HG03342 (cell line): Measurements from ENCODE around the gene MAGI2.

Experiments
- ATAC-seq: cut with Tn5 transposase; IDR thresholded peaks from one replicate; pipeline ENCODE4 v1.9.1; 2021; ENCODE audit warnings: mild to moderate bottlenecking, moderate library complexity; ENCODE audit not compliant: unreplicated experiment

The MAGI2 gene

DNA sequence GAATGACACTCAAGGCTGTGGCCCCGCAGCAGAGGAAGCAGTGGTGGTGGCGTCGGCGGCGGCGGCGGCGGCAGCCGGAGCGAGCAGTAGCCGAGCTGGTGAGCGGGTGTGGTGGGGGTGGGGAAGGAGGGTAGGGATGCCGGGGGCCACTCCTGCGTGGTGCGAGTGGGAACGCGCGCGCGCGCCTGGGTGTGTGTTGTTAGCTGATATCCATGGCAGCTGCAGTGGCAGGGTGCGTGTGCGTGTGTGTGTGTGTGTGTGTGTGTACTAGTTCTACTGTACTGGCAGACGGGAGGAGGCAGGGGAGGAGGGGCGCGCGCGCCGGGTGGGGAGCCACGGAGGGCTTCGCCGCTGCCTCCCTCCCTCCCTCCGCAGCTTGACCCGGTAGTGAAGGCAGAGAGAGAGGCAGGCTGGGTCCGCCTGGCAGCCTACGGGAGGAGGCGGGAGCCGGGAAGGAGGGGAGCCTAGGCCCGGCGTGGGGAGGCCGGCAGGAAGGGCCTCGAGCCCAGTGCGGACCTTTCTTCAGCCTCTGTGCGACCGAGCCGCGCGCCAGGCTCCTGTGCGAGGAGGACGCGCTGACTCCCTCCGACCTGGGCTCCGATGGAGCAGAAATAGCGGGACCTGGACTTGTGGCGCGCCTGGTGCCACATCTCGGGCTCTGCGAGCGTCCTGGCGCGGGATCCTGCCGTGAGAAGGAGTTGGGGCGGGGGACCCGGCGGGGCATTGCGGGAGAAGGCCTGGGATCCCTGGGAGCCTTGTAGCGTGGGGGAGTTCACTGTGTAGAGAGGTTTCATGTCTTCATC lies at the start of gene MAGI2:
Gene MAGI2 (minus strand): TSS at position 110 of the 803 bp plus-strand sequence. CDS start 347 bp downstream, outside the sequence.
- ATAC-seq = no peak

DNA sequence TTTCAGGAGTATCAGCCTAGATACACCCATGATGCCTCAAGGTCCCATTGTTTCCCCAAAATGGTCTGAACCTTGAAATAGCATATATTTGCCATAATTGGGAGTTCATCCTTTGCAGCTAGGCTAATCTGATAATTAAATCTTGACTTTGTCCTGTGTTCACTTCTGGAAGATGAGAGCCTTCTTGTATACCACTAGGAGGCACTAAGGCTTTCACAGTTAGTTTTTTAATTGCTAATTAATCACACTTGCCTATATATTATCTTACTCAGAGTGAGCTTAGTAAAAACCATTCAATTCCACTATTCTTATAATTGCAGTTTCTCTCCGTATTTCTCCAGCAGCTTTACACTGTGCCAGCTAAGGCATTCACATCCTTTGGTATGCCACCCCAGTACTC lies 48.7 kb upstream of the MAGI2 start:
- no peak for ATAC-seq

DNA sequence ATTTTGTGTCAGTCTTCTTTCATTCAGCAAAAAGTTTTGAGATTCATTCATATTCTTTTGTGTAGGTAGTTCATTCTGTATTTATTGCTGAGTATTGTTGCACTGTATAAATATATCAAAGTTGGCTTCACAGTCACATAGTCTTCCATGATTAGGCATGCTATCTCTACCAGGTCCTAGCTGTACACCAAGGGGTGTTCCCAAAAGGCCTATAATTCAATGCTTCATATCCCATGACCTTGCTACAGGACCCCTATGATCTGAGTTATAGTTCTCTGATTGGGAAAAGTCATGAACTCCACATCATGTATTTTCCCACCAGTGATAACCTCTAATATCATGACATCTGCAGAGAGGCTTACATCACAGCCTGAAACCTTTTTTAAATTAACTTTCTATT lies 47.3 kb upstream of the MAGI2 start:
- ATAC-seq = no peak

DNA sequence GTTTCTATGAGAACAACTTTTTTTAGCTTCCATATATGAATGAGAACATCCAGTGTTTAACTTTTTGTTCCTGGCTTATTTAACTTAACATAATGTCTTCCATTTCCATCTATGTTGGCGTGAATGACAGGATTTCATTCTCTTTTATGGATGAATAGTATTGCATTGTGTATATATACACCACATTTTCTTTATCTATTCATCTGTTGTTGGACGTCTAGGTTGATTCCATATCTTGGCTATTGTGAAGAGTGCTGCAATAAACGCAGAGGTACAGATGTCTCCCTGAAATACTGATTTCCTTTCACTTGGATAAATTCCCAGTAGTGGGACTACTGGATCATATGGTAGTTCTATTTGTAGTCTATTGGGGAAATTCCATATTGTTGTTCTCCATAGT lies 44.3 kb upstream of the MAGI2 start:
- ATAC-seq = no peak

DNA sequence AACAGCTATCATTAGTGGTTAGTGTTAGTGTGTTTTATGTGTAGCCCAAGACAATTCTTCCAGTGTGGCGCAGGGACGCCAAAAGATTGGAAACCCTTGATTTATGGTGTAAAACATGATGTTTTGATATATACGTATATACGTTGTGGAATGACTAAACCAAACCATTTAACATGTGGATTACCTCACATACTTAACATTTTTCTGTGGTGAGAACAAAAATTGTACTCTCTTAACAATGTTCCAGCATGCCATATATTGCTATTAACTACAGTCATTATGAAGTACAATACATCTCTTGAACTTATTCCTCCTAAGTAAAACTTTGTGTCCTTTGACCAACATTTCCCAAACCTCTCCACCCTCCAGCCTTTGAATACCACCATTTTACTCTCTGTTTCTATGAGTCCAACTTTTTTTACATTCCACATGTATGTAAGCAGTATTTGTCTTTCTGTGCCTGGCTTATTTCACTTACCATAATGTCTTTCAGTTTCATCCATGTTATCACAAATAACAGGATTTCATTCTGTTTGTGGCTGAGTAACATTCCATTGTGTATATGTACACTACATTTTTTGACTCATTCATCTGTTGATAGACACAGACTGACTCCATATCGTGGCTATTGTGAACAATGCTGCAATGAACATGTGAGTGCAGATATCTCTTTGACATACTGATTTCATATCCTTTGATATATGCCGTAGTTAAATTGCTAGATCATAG lies 42.2 kb upstream of the MAGI2 start:
- ATAC-seq = no peak

DNA sequence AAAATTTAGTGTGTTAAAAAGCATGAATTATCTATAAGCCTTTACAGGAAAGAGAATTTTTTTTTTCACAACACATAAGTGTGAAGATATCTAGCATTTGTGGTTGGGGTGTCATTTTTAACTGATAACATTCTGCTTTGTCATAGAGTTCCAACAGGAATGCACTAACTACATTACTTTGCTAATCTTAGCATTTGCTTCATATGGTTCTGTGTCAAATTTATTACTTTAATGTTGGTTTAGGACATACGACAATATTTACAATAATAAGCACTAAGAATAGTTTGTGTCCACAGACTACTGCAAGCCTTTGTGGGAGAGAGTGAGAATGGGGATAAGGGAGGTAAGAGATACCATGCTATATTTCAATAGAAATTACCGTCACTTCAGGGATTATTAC lies 40.6 kb upstream of the MAGI2 start:
- no peak for ATAC-seq

DNA sequence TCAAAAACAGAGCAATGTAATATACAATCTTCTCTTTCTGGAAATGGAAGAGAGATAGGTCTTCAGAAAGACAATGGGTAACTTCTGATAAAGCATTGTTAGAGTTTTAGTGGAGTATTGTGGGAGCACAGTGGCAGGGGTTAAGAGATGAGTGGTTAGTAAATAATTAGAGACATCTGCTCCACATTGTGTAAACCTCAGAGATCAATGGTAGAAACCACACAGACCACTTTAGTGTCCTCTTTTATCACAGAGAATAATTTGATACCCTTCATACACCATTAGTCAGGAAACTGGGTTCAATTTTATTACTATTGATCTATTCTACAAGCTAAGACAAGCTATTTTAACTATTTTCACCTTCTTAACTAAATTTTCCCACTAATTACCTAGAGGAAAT lies 35.9 kb upstream of the MAGI2 start:
- no peak for ATAC-seq

DNA sequence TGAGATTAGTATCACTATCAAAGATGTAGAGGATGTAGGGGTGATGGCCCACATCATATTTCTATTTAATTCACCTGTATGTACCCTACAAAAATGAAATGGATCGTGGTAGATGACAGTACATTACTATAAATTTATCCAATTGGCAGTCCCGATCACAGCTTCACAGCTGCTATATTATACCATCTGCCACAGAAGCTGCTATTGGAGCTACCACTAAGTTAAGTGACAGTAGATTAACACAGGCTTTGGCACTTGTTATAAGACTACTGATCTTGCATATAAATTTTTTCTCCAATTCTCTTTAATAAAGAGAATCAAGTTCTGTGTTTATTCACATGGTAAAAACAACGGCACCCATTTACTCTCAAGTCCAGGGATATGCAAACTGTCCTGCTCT lies 24.9 kb upstream of the MAGI2 start:
- no peak for ATAC-seq

DNA sequence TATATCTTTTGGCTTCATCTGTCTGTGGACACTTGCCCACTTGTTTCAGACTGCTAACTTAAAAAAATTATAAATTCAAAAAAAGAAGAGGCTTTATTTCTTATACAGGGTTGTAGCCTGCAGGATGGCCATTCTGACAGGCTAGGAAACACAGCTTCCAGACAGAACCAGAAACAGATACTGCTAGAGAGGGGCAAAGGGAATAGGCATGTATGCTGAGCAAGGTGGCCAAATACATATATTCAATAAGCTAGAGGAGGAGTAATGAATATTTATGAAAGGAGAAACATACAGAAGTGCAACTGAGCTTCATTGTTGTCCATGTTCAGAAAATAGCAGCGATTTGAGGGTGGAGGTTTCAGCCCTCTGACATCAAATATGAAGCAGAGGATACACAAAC lies 22.0 kb upstream of the MAGI2 start:
- no peak for ATAC-seq

DNA sequence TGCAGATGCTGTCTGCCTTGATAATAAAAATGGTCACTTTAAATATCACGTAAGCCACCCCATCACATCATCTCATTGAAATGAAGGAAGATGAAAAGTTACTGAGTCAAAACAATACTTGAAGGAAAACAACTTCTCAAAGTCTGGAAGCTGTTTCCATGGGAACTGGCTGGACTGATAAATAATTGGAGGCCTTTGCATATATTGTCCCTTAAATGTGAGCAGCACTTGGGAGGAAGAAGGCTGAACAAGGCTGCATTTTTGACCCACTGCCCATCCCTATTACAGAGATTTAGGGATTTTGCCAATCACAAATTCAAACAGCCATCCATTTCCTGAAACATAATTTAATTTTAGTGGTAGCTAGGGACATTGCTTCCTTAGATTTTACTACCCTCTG lies 18.2 kb upstream of the MAGI2 start:
- no peak for ATAC-seq

DNA sequence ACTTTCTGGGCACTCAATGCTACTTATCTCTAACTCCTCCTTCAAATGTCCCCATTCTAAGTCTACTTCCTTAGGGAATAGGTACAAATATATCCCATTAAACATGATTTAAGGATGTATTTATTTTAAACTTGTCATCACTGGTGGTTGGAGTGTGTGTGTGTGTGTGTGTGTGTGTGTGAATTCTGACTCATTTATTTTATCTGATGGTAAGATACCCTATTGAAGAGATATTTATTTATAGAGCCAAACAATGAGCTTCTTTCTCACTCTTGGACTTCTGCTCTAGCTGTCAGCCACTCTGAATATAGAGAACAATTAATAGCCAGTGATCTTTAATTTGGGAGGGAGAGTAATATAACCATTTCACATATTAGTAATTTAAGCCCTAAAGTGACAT lies 17.8 kb upstream of the MAGI2 start:
- ATAC-seq = no peak

DNA sequence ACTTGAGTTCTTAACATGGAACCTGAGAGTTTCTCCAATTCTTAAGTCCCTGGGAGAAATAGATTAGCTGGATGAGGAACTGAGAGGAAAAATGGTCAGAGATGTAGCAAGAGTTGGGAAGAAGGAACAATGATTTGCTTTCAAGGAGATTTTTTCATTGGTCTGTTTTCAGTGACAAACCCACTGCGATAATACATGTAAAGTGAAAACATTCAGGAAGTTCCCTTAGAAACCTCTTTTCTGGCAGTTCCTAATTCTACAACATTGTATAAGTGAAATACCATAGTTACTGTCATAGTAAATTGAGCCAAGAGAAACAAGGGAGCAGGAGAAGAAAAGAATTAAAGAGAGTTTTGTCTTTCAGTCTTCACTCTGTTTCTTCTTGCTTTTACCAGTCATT lies 12.1 kb upstream of the MAGI2 start:
- ATAC-seq = no peak

DNA sequence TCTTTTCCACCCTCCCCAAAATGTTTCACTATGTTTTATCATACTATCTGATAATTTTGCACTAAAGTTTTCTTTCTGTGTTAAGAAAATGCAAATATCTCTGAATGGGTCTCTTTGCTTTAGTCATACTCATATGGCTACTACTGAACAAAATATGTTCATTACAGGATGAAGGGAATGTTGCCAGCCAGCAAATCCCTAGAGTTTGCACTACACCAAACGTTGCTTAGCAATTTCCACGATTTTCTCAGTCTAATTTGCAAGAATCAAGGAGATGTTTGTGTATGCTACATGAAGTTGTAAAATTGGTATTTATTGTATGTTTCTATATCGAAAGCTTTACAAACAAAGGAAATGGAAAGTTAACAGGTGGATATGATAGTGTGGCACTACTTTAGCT lies 10.6 kb upstream of the MAGI2 start:
- ATAC-seq = no peak

DNA sequence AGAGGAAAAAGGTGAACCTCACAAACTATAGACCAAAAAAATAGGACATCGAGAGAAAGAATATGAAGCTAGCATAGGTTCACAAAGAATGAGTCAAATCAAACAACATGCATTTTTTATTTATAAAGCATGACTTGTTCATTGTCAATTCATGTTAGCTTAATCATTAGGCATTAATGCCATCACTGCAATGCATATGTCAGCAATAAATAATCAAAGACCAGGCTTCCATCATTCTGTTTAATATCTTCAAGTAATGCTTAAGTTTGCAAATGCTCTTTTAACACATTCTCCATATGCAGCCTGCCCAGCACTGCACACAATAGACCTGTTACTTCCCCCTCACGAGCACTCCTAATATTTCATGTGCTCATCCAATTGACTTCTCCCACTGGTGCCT lies 8.9 kb upstream of the MAGI2 start:
- no peak for ATAC-seq

DNA sequence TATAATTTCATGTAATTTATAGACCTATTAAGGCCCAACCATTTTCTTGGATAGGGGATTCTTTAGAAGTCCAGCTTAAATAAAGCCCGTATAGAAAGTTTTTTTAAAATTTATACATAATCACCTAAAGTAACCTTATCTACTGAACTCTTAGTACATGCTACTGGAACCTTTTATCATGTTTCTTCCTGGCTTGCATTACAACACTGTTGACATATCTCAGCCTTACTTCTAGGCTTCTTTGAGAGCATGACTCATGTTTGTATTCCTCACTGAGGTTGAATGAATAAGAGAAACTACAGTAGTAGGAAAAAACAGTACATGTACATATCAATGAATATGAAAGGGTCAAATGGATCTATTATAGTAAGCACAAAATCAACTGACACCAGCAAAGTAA lies 8.2 kb upstream of the MAGI2 start:
- ATAC-seq = no peak

DNA sequence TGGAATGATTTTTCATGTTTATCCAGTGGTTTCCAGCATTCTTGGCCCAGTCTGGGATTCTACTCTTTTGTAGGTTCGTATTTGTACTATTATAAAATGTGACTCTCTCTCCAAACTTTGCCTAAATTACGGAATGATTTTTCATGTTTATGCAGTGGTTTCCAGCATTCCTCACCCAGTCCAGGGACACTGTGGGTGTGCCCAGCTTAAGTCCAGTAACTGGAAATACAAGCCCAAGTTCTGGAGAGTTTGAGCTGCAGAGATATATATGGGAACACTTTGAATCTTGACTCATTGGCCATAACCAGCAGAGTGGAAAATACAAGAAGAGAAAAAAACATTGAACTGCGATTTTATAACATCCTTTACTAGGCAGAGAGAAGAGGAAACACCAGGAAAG lies 5.9 kb upstream of the MAGI2 start:
- ATAC-seq = no peak

DNA sequence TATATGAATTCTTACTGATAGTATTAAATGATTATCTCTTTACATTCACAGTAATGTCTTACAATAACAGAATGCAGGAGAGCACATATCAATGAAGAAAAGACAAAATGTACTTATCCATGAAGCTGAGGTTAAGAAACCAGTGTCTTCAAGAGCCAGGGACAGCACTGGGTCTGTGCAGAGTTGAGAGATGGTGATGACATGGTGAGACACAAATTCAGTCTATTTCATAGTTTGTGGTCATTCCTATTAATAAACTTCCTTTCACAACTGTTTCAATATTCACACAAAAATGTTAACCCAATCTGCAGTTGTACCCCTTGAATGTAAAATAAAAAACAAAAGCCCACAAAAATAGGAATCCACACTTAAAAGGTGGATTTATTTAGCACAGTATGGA lies 5.3 kb upstream of the MAGI2 start:
- ATAC-seq = no peak

DNA sequence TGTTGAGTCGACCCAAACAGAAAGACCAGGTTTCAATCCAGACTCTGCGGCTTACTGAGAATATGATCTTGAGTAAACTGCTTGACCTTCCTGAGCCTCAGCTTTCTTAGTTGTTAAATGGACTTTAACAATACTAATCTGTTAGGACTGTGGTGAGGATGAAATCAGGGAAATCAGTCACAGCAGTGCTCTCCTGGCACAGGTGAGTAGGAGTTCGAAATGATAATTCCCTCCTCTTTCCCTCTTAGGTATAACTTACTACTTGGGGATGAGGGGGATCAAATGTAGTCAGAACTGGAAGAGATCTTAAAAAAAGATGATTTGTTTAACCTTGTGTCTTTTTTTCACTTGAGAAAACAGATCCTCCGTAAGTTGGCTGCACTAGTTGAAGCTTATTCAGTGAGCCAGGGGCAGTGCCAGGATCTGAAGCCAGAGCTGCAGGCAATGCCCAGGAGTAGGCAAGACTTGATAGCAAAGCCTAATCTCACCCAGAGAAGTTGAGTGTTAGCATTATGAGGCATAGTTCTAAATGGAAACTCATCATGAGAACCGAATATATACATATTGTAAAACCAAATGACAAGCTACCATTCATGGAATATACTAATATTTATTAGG lies 1.8 kb upstream of the MAGI2 start:
- ATAC-seq = no peak

DNA sequence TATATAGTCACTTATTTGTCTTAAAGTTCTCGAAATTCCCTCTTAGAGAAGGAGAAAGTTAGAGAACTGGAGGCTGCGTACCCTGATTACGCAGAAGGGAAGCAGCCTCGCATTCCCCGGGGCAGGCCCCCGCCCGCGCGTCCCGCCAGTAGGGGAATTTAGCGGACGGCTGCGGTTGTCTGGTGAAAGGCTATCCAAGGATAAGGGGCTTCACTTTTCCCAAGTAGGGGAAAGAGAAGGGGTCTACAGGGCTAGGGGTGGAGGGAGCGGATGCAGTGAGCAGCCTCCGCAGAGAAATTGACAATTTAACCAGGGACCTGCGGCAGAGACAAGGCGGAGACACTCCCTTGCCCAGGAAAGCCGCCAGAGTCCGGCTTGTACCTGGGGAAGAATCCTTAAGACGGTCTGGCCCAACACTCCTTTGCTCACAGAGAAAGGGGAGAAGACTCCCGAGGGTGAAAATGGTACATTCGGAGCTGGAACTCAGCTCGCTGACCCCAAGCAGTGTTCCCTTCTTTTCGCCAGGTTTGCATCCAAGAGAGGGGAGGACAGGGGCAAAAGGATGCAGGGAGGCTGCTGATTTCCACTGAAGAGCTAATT lies 994 bp upstream of the MAGI2 start:
- no peak for ATAC-seq

DNA sequence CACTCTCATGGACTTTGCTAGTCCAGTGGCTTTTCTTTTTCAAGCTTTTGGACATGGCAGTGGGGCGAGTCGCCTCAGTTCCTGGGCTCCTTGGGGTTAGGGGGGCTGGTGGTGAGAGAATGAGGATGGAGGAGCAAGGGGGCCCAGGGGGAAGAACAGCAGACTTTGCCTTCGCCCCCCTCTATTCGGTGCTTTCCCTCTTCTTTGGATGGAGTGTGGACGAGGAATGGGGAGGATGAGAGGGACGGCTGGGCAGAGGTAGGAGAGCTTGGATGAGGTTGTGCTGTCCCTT lies 255 bp downstream of the MAGI2 start:
- no peak for ATAC-seq

DNA sequence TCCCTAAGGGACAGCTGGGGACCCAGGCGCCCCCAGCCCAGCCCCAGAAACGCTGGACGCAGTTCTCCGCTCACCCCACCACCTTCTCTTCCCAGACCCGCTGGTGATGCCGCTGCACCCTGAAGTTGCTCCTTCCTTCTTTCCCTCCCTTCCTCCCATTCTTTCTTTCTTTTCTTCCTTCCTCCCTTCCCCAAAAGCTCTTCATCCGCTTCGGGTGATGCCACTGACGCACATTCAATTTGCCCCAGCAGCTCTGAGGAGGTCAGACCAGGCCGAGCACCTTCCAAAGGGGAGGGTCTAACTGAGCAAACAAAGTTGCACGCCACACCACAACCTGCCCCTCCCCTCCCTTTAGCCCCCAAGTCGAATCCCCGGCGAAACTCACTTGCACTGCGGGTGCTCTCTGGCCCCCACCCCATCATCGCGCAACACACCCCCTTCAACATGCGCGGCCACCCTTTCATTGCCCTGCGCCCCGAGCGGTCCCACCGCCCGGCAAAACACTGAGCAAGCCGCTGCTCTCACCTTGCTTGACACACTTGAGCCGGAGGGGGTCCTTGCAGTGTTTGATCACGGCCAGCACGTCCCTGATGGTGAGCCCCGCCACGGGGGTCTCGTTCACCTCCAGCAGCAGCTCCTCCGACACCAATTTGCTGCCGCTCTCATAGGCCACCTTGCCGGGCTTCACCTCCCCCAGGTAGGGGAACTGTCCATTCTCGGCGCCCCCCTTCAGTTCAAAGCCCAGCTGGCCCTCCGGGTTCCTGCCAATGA lies 787 bp downstream of the MAGI2 start:
- ATAC-seq = no peak
